Adipose tissue (tissue), 3 donors: ENCODE data around the gene POU2F3. TPM values are rescaled to one million over a fixed set of nuclear protein-coding genes. Genes with fewer than 3 reads are reported as not detected.

Experiments
- H3K27ac ChIP-seq: one replicate; pipeline ENCODE4 v1.5.1; 2013; ENCODE audit warnings: low read depth, low read length
- WGBS, 3 donors: extraction: QIAGEN DNeasy Blood & Tissue Kit; methylation state at CpG; one replicate each; pipeline ENCODE4 v1.1.7; 2013; 5-methylcytosine and 5-hydroxymethylcytosine counted together
- polyA plus RNA-seq, 3 donors: library from polyadenylated mRNA; stranded (reverse); fragments of 200-250 nt; gene quantifications; one replicate each; pipeline ENCODE4 v1.2.3, GENCODE V29; 2013
- donor health status: healthy with polysubstance abuse.
- donor health status: Bipolar disorder and iron deficiency.
- donor health status: healthy.

POU2F3 gene
- polyA plus RNA-seq, 3 donors, result 0.08 to 0.16 TPM; not detected in 1

- H3K27ac ChIP-seq, result no peak overlapping the region
- 13 to 51% (median 44%) methylated on average over 2 of the region's 2 CpGs for WGBS, 3 donors
Measured at GRCh38 chr11:120340529-120340928, 100.6 kb downstream of the POU2F3 start.

DNA sequence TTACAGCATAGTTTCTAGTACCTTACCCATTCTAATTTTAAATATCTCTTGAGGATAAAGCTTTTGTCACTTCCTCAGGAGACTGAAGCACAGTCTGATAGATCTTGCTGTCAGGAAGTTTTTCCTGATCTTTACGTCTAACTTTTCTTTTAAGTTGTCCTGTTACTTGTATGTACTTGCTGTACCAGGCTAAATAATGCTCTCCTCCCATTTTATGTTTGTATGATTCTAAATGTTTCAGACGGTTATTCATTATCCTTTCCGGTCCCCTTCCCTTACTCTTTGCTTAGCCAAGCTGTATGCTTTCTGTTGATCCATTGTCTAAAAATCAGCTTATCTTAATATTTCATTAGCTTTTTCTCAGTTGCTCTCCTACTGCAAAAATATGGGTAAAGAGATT is 102.3 kb downstream of the POU2F3 start:
- no peak overlapping the region for H3K27ac ChIP-seq
- WGBS, 3 donors, result 58 to 69% (median 58%) methylated on average over 3 of the region's 3 CpGs

GRCh38 chr11:120342678-120343077 is 102.7 kb downstream of the POU2F3 start:
- no peak overlapping the region for H3K27ac ChIP-seq
- 65 to 80% (median 69%) methylated on average over 3 of the region's 3 CpGs for WGBS, 3 donors

DNA sequence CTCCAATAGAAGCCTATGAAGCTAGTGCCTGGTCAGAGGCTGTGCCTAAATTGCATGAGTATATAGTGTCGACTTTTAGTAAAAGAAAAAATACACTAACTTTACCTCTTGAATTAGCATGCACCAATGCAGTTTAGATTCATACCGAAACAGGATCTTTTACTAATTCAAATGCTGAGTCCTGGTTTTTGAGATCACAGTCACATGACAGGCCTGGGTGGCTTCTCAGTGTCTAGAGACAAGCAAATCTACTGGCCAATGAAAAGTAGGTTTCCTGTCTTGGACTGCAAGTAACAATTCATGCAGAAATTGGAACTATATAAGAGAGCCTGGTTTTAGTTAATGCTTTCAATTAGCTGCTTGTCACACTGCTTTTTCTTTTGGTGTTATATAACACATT is 103.5 kb downstream of the POU2F3 start:
- WGBS, 3 donors, result 65 to 79% (median 72%) methylated on average over 2 of the region's 2 CpGs
- H3K27ac ChIP-seq, result no peak overlapping the region

- H3K27ac ChIP-seq, result no peak overlapping the region
- WGBS, 3 donors, result 31 to 70% (median 45%) methylated on average over 1 of the region's 1 CpG
Measured at GRCh38 chr11:120344302-120345004, 104.5 kb downstream of the POU2F3 start.

- WGBS, 3 donors, result 26 to 67% (median 46%) methylated on average over 1 of the region's 1 CpG
- no peak overlapping the region for H3K27ac ChIP-seq
Measured at GRCh38 chr11:120346233-120346632, 106.3 kb downstream of the POU2F3 start.

- no peak overlapping the region for H3K27ac ChIP-seq
Measured at GRCh38 chr11:120350637-120351036, 110.7 kb downstream of the POU2F3 start.

GRCh38 chr11:120352405-120352804 is 112.5 kb downstream of the POU2F3 start:
- H3K27ac ChIP-seq, result no peak overlapping the region
- WGBS, 3 donors, result 42 to 89% (median 73%) methylated on average over 6 of the region's 6 CpGs

DNA sequence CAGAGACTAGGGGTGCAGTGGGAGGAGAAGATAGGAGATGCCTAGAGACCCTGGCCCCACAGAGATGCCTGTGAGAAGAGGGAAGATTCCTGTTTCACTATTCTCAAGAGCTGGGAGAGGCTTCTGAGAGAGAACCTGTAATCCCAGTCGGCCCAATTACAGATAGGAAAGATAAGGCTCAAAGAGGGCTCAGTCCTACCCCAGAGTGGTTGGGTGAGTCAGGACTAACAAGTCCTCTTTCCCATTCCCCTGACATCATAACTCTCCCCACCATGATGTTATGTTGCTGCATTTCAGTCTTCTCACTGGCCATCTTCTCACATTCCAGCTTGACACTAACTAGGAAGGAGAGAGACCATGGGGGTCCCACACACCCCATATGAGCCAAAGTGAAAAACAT is 114.1 kb downstream of the POU2F3 start:
- H3K27ac ChIP-seq, result no peak overlapping the region
- WGBS, 3 donors, result 10 to 58% (median 39%) methylated on average over 1 of the region's 1 CpG

GRCh38 chr11:120354779-120355178 is 114.8 kb downstream of the POU2F3 start:
- H3K27ac ChIP-seq, result no peak overlapping the region
- WGBS, 3 donors, result 53 to 79% (median 67%) methylated on average over 6 of the region's 6 CpGs

DNA sequence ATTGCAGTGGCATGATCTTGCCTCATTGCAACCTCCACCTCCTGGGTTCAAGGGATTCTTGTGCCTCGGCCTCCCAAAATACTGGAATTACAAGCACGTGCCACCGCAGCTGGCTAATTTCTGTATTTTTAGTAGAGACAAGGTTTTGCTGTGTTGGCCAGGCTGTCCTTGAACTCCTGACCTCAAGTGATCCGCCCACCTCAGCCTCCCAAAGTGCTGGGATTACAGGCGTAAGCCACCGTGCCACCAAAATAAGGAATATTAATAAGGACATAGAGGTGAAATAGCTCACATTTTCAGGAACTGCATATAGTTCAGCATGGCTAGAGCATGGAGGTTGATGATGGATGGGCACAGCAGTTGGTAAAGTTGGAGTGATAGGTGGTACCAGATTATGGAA is 117.7 kb downstream of the POU2F3 start:
- WGBS, 3 donors, result 93 to 96% (median 95%) methylated on average over 6 of the region's 6 CpGs
- H3K27ac ChIP-seq, result no peak overlapping the region

- H3K27ac ChIP-seq, result no peak overlapping the region
- WGBS, 3 donors, result 49 to 92% (median 91%) methylated on average over 3 of the region's 3 CpGs
Measured at GRCh38 chr11:120358729-120359128, 118.8 kb downstream of the POU2F3 start.

DNA sequence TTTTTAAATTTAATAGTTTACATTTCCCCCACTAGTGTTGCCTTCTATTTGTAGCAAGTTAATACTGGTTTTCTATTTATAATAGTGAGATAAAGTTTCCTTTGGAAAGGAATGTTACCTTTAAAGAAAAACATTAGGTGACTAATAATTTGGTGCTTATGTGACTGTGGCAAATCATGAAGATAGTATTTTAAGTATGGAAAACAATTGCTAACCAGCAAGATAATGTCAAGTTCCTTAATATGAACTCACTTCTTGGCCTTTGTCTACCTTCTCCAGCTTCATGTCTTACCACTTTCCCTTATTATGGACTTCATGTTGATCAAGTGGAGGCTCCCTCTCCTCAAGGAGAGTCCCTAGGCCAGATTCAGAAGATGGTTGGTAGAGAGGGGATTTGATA is 123.5 kb downstream of the POU2F3 start:
- no peak overlapping the region for H3K27ac ChIP-seq

GRCh38 chr11:120365512-120365911 is 125.6 kb downstream of the POU2F3 start:
- no peak overlapping the region for H3K27ac ChIP-seq

Other genes with a start within 250 kb of the POU2F3 start
- gene TRIM29, start 102.0 kb upstream of the POU2F3 start, polyA plus RNA-seq, result 1 to 10 TPM in 2 of 3 donors, under 1 TPM in 1; 0.41 to 2.1 (median 1.8) TPM
- 100 to 1,000 TPM in 1 of 3 donors, 10 to 100 TPM in 2; 37.0 to 110 (median 49.4) TPM for gene OAF, start 29.1 kb upstream of the POU2F3 start, polyA plus RNA-seq
- 1 to 10 TPM; 1.7 to 3.6 (median 2.7) TPM for gene TLCD5, start 85.2 kb downstream of the POU2F3 start, polyA plus RNA-seq
- 10 to 100 TPM; 13.9 to 27.7 (median 20.7) TPM for gene ARHGEF12, start 96.3 kb downstream of the POU2F3 start, polyA plus RNA-seq